Natural killer cell (primary cell): ENCODE results near the gene GPATCH2. TPM values are rescaled to one million over a fixed set of nuclear protein-coding genes. Genes with fewer than 3 reads are reported as not detected.

Experiments used
- ATAC-seq, 3 donors: fragments of 150-1000 bp in 2 of 3; fragments of 200-7000 bp in 1 of 3; cut with Tn5 transposase; 1 replicate in 1 of 3; 2 replicates in 2 of 3; pipeline ENCODE4 v1.10.0; 2021; ENCODE audit warnings: mild to moderate bottlenecking in 2 of 3, moderate library complexity in 2 of 3
- DNase-seq, 2 donors: peaks; one replicate each; pipeline versions ENCODE4 v3.0.0 to v3.0.0-alpha.2; 2013 to 2021; ENCODE audit warnings: mixed read lengths in 1 of 2
- H3K27ac ChIP-seq: one replicate; pipeline ENCODE4 v1.5.1; 2013; ENCODE audit warnings: mild to moderate bottlenecking, low read length
- H3K27me3 ChIP-seq: one replicate; pipeline ENCODE4 v1.6.1; 2013; ENCODE audit warnings: low read length; ENCODE audit not compliant: control insufficient read depth, insufficient read depth
- H3K36me3 ChIP-seq: one replicate; pipeline ENCODE4 v1.6.1; 2013; ENCODE audit warnings: low read length; ENCODE audit not compliant: control insufficient read depth, insufficient read depth
- H3K4me1 ChIP-seq: one replicate; pipeline ENCODE4 v1.6.1; 2013; ENCODE audit warnings: low read length; ENCODE audit not compliant: control insufficient read depth, insufficient read depth
- H3K4me3 ChIP-seq: one replicate; pipeline ENCODE4 v1.5.1; 2013; ENCODE audit warnings: low read length
- H3K9me3 ChIP-seq: one replicate; pipeline ENCODE4 v1.6.1; 2013; ENCODE audit warnings: low read length; ENCODE audit not compliant: control insufficient read depth, insufficient read depth
- H3K27ac Mint-ChIP-seq, 2 donors: one replicate each; pipeline ENCODE4 v1.8.0; 2022; ENCODE audit warnings: mild to moderate bottlenecking in 2 of 2, mixed read lengths in 2 of 2, moderate library complexity in 1 of 2
- H3K27me3 Mint-ChIP-seq, 2 donors: one replicate each; pipeline ENCODE4 v1.8.0; 2022; ENCODE audit warnings: low read depth in 2 of 2, mixed read lengths in 2 of 2
- H3K36me3 Mint-ChIP-seq: one replicate; pipeline ENCODE4 v1.8.0; 2022; ENCODE audit warnings: mixed read lengths
- H3K4me1 Mint-ChIP-seq, 2 donors: one replicate each; pipeline ENCODE4 v1.8.0; 2022; ENCODE audit warnings: mixed read lengths in 2 of 2
- H3K4me3 Mint-ChIP-seq: one replicate; pipeline ENCODE4 v1.8.0; 2022; ENCODE audit warnings: mild to moderate bottlenecking, moderate library complexity, mixed read lengths
- H3K9me3 Mint-ChIP-seq, 2 donors: one replicate each; pipeline ENCODE4 v1.8.0; 2022; ENCODE audit warnings: mixed read lengths in 2 of 2
- WGBS: methylation state at CpG from one replicate; pipeline ENCODE4 v1.1.7; 2013; ENCODE audit warnings: missing lambda C conversion rate; ENCODE audit not compliant: insufficient coverage; 5-methylcytosine and 5-hydroxymethylcytosine counted together
- intact Hi-C: fragments of 100-400 bp; cut with micrococcal nuclease; formaldehyde crosslinking; loops from one replicate; pipeline ENCODE4 v1.14.2; 2022
- total RNA-seq, 4 donors: library from RNA; stranded (reverse); fragments of 120-200 nt in 1 of 4; gene quantifications; one replicate each; pipeline versions ENCODE4 v1.2.3 to v1.2.4, GENCODE V29; 2013 to 2022
- TF ChIP-seq, protein P1 (sequence below): fragments of 200-600 bp; IDR thresholded peaks from one replicate; pipeline ENCODE4 v1.8.0; 2022; ENCODE audit warnings: antibody characterized with exemption

GPATCH2 gene
- total RNA-seq, 3 donors from 2014 or later (not counting 1 experiment from before 2014, with no cell fraction given) = 10.4 to 15.4 (median 11.7) TPM

DNA sequence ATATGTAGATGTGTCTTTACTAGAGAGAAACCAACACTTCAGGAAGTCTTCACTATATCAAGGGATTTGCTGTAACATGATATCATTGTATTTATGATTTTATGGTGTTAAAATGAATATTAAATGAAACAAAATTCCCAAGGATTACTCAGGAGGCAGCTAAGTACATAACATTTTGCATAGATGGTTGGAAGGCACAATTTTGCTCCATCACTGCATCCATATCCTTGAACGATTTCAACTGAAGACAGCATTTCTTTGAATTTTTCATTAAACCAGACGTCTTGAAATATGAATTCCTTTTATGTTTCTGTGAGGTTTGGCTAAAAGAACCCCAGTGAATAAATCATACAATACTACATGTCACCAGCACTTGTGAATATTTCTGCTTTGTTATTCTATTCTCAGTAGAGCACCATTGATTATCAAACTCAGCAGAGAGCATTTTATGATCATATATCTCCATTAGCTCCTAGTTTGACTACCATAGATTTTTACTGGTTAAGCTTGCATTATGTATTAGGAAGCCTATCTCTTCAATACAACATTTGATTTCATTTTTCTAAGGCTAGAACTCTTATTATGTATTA lies 37.6 kb upstream of the GPATCH2 start:
- 80% methylated on average over 1 of the region's 2 CpGs for WGBS
- no peaks in the 10 kb centered on the region for H3K4me1 ChIP-seq
- H3K4me1 Mint-ChIP-seq = no peaks in the 10 kb centered on the region
- no peak overlapping the region for H3K4me3 ChIP-seq
- H3K4me3 Mint-ChIP-seq = no peak overlapping the region
- no peaks in the 10 kb centered on the region for H3K36me3 Mint-ChIP-seq
- H3K27ac ChIP-seq = no peak overlapping the region
- H3K9me3 Mint-ChIP-seq = peaks cover 3 to 8% of the 10 kb centered on the region in 2 donors
- intact Hi-C loops = no loop called here
- H3K9me3 ChIP-seq = no peaks in the 10 kb centered on the region
- H3K27ac Mint-ChIP-seq = no peak overlapping the region
- H3K27me3 Mint-ChIP-seq = peaks cover 0 to 6% of the 10 kb centered on the region in 2 donors
- ATAC-seq (no peak), DNase-seq (no peak)
- no peaks in the 10 kb centered on the region for H3K36me3 ChIP-seq
- TF ChIP-seq, protein P1, sequence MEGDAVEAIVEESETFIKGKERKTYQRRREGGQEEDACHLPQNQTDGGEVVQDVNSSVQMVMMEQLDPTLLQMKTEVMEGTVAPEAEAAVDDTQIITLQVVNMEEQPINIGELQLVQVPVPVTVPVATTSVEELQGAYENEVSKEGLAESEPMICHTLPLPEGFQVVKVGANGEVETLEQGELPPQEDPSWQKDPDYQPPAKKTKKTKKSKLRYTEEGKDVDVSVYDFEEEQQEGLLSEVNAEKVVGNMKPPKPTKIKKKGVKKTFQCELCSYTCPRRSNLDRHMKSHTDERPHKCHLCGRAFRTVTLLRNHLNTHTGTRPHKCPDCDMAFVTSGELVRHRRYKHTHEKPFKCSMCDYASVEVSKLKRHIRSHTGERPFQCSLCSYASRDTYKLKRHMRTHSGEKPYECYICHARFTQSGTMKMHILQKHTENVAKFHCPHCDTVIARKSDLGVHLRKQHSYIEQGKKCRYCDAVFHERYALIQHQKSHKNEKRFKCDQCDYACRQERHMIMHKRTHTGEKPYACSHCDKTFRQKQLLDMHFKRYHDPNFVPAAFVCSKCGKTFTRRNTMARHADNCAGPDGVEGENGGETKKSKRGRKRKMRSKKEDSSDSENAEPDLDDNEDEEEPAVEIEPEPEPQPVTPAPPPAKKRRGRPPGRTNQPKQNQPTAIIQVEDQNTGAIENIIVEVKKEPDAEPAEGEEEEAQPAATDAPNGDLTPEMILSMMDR = no peak
- H3K27me3 ChIP-seq = no peaks in the 10 kb centered on the region

DNA sequence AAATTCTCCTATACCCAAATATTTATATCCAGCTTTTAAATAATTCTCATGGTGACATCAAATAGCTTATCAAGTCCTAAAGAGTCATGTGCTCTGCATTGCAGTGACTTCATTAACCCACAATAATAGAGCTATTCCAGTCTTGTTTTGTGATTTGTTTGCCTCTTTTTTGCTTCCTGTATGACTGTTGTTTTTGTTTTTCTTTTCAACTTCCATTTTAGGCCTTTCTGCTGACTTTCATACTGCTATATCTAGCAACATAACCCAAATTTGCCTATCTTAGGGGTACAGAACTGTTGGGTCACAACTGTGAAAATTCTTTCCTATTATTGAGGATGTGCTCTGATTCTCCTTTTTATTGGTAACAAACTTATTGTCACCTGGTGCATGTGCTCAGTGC lies 30.5 kb upstream of the GPATCH2 start:
- H3K27me3 Mint-ChIP-seq = peaks cover 0 to 9% of the 10 kb centered on the region in 2 donors
- Histone ChIP-seq H3K4me3 (no peak overlapping the region), H3K9me3 (no peaks in the 10 kb centered on the region), H3K27me3 (no peaks in the 10 kb centered on the region), H3K36me3 (no peaks in the 10 kb centered on the region), H3K4me1 (no peaks in the 10 kb centered on the region), H3K27ac (no peak overlapping the region)
- no peak for DNase-seq
- H3K9me3 Mint-ChIP-seq = peaks cover 3 to 4% of the 10 kb centered on the region in 2 donors
- no peaks in the 10 kb centered on the region for H3K36me3 Mint-ChIP-seq
- H3K27ac Mint-ChIP-seq = no peak overlapping the region
- TF ChIP-seq, protein P1 = no peak
- no peak overlapping the region for H3K4me3 Mint-ChIP-seq
- no peak for ATAC-seq
- intact Hi-C loops = no loop called here
- no peaks in the 10 kb centered on the region for H3K4me1 Mint-ChIP-seq

DNA sequence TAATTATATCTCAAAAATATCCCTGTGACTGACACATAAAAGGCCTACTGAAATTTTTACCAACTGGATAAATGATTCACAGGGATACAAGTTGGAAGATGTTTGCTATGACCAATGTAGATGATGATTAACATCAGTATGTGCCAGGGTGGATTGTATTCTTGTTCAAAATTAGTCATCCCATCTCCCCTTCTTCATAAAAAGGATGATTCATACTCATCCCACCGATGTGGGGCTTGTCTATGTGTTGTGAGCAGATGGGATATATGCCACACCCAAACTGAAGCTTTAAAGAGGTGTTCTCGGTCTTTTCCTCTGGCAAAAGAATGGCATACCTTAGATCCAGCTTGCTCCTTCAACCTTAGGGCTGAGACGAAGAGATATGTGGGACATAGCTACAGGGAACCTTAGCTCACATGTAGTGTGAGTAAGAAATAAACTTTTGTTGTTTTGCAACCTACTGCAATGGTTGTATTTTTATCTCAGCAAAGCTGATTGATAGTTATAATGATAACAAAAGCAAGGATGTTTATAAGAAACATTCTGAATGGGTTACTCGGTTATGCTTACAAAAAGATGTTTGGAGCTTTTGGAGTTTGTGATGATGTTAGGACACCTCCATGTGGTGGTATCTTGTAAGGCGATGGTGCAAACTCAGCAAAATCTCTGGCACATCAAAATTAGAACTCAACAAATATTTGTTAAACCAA lies 29.6 kb upstream of the GPATCH2 start:
- TF ChIP-seq, protein P1 = no peak
- H3K4me3 ChIP-seq = no peak overlapping the region
- H3K4me1 ChIP-seq = no peaks in the 10 kb centered on the region
- ATAC-seq (no peak), DNase-seq (peak in 1 of 2 donors; percentile 14)
- peaks cover 0 to 3% of the 10 kb centered on the region in 2 donors for H3K9me3 Mint-ChIP-seq
- H3K27ac Mint-ChIP-seq = no peak overlapping the region
- no peaks in the 10 kb centered on the region for H3K36me3 Mint-ChIP-seq
- intact Hi-C loops = no loop called here
- H3K27ac ChIP-seq = no peak overlapping the region
- H3K4me3 Mint-ChIP-seq = no peak overlapping the region
- peaks cover 0 to 5% of the 10 kb centered on the region in 2 donors for H3K27me3 Mint-ChIP-seq
- no peaks in the 10 kb centered on the region for H3K4me1 Mint-ChIP-seq
- H3K9me3 ChIP-seq = no peaks in the 10 kb centered on the region
- WGBS = 67% methylated on average over 3 of the region's 5 CpGs
- no peaks in the 10 kb centered on the region for H3K36me3 ChIP-seq
- no peaks in the 10 kb centered on the region for H3K27me3 ChIP-seq
